Ascending aorta (tissue), 2 donors: ENCODE data around the gene FKBP11. TPM values are rescaled to one million over a fixed set of nuclear protein-coding genes. Genes with fewer than 3 reads are reported as not detected.

Source experiments
- DNase-seq, 2 donors: peaks; one replicate each; pipeline ENCODE4 v3.0.0-alpha.2; 2019; ENCODE audit warnings: low spot score in 2 of 2
- H3K27ac ChIP-seq, 2 donors: fragments of 200-600 bp; sonication (generic); one replicate each; pipeline ENCODE4 v1.5.1; 2016 to 2017; ENCODE audit warnings: mild to moderate bottlenecking in 1 of 2
- H3K27me3 ChIP-seq: fragments of 200-600 bp; sonication (generic); one replicate; pipeline ENCODE4 v1.5.1; 2017
- H3K36me3 ChIP-seq, 2 donors: fragments of 200-600 bp; sonication (generic); one replicate each; pipeline ENCODE4 v1.5.1; 2016
- H3K4me1 ChIP-seq, 2 donors: fragments of 200-600 bp; sonication (generic); one replicate each; pipeline ENCODE4 v1.5.1; 2016 to 2017; ENCODE audit warnings: mild to moderate bottlenecking in 1 of 2
- H3K4me3 ChIP-seq, 2 donors: fragments of 200-600 bp; sonication (generic); one replicate each; pipeline ENCODE4 v1.5.1; 2016 to 2017; ENCODE audit warnings: mild to moderate bottlenecking in 1 of 2
- H3K9me3 ChIP-seq, 2 donors: fragments of 200-600 bp; sonication (generic); one replicate each; pipeline ENCODE4 v1.5.1; 2016
- intact Hi-C: fragments of 100-400 bp; cut with DNase I; formaldehyde crosslinking; loops from one replicate; pipeline ENCODE4 v1.15.1; 2023
- total RNA-seq: library from RNA; depleted of rRNA; stranded (reverse); fragments of >200 nt; gene quantifications from one replicate; pipeline ENCODE4 v1.1.0, GENCODE V29; 2016
- TF ChIP-seq, protein P1 (sequence below), 3 experiments: fragments of 200-600 bp in 2 of 3; fragments of 450-650 bp in 1 of 3; sonication (generic) in 2 of 3; IDR thresholded peaks; one replicate each; pipeline ENCODE4 v1.5.1; 2016 to 2019; ENCODE audit warnings: antibody characterized with exemption in 3 of 3, mild to moderate bottlenecking in 1 of 3, moderate library complexity in 1 of 3

Gene FKBP11
- total RNA-seq, 1 donor from 2014 or later = 38.8 TPM

DNA sequence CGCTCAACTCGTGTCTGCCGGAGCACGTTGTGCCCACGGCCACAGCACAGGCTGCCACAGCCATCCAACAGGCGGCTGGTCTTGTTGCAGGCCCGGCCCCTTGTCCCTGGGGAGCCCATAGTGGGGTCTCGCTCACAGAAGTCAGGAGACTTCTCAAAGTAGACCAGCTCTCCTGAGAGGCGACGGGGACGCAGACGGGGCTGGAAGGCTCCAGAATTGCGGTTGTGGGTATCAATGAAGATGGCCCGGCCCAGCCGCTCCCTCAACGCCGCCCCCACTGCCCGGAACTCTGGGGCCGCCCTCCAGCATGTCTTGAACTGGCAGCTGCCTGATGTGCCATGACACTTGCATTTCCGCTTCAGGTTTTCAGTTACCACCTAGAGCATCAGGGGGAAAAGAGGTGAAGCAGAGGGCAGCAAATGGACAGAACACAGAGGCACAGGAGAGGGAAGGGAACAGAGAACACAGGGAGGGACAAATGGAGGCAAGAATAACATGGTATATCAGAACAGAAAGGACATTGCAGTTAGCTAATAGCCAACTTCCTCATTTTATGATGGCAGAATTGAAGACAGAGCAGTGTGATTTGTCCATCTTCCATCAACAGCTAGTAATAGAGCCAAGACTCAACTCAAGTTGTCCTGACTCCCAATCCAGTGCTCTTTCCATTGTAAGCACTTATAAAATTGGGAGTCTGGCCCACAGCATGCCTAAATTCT lies 41.0 kb upstream of the FKBP11 start:
- H3K4me1 ChIP-seq = peaks cover 0 to 8% of the 10 kb centered on the region in 2 donors
- H3K27me3 ChIP-seq = no peaks in the 10 kb centered on the region
- H3K27ac ChIP-seq = no peak overlapping the region
- H3K36me3 ChIP-seq = no peaks in the 10 kb centered on the region
- TF ChIP-seq, protein P1, sequence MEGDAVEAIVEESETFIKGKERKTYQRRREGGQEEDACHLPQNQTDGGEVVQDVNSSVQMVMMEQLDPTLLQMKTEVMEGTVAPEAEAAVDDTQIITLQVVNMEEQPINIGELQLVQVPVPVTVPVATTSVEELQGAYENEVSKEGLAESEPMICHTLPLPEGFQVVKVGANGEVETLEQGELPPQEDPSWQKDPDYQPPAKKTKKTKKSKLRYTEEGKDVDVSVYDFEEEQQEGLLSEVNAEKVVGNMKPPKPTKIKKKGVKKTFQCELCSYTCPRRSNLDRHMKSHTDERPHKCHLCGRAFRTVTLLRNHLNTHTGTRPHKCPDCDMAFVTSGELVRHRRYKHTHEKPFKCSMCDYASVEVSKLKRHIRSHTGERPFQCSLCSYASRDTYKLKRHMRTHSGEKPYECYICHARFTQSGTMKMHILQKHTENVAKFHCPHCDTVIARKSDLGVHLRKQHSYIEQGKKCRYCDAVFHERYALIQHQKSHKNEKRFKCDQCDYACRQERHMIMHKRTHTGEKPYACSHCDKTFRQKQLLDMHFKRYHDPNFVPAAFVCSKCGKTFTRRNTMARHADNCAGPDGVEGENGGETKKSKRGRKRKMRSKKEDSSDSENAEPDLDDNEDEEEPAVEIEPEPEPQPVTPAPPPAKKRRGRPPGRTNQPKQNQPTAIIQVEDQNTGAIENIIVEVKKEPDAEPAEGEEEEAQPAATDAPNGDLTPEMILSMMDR (IDR thresholded peaks at IDR 0.05) = no peak
- H3K4me3 ChIP-seq = no peak overlapping the region
- intact Hi-C loops = no loop called here
- DNase-seq = no peak
- H3K9me3 ChIP-seq = no peaks in the 10 kb centered on the region

DNA sequence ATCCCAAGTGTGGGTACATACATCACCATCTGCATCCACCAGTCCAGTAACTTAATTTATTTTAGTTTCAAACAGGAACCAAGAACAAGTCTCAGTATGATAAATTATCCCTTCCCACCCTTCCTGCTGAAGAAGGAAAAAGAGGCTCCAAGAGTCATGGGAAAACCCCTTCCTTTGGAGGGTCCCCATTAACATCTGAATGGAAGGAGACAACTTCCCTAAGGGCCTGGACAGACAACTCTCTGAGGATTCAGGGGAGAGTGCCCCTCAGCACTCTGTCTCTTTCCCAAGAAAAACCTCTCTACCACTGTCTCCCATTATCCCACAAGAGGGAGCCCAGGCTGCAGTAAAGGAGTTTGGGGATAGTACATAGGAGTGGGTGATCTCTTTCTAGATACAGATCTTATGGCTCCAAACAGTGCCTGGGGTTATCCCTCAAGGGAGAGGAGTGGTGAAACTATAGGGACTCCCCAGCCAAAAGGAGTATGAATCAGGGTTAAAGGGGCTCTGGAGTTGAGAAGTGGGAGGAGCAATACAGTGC lies 40.1 kb upstream of the FKBP11 start:
- H3K4me1 ChIP-seq = peaks cover 0 to 3% of the 10 kb centered on the region in 2 donors
- intact Hi-C loops = no loop called here
- no peak overlapping the region for H3K4me3 ChIP-seq
- no peak overlapping the region for H3K27ac ChIP-seq
- no peaks in the 10 kb centered on the region for H3K36me3 ChIP-seq
- TF ChIP-seq, protein P1 (IDR thresholded peaks at IDR 0.05) = peak in 1 of 3 experiments; percentile 9
- no peak for DNase-seq
- H3K27me3 ChIP-seq = no peaks in the 10 kb centered on the region
- no peaks in the 10 kb centered on the region for H3K9me3 ChIP-seq

DNA sequence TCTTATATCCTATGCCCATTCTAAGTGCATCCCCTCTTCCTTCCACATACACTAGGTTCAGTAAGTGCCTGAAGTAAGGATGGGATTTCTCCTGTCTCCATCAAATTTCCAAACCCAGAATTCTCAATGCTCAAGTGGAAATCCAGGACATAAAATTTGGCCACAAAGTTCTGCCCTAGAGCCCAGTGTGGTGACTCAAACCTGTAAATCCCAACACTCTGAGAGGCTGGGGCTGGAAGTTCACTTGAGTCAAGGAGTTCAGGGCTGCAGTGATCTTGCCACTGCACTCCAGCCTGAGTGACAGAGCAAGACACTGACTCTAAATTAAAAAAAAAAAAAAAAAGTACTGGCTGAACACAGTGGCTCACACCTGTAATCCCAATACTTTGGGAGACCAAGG lies 36.5 kb upstream of the FKBP11 start:
- Histone ChIP-seq H3K4me1 (peaks cover 0 to 7% of the 10 kb centered on the region in 2 donors), H3K9me3 (no peaks in the 10 kb centered on the region), H3K36me3 (no peaks in the 10 kb centered on the region), H3K27me3 (no peaks in the 10 kb centered on the region), H3K4me3 (no peak overlapping the region), H3K27ac (no peak overlapping the region)
- no peak for DNase-seq
- TF ChIP-seq, protein P1 (IDR thresholded peaks at IDR 0.05) = no peak
- intact Hi-C loops = no loop called here

DNA sequence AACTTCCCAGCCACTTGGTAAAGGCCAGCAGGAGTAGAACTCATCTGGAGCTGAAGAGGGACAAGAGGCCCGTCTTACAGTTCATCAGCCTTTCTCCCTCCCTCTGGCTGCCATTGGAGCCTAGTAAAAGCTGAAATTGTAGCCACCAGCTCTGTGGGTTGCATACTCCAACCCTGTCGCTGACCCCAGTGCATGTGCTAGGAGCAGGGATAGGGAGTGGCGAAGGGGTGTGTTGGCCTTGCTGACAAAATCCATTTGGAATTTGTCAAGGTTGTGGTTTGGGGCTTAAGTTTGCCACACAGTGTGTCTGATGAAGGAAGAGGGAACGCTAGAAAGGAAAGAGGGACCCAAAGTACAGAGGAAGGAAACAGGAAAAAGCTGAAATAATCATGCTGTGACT lies 36.0 kb upstream of the FKBP11 start:
- Histone ChIP-seq H3K4me3 (no peak overlapping the region), H3K4me1 (peaks cover 0 to 7% of the 10 kb centered on the region in 2 donors), H3K27me3 (no peaks in the 10 kb centered on the region), H3K36me3 (no peaks in the 10 kb centered on the region), H3K9me3 (no peaks in the 10 kb centered on the region), H3K27ac (no peak overlapping the region)
- no peak for DNase-seq
- intact Hi-C loops = no loop called here
- TF ChIP-seq, protein P1 (IDR thresholded peaks at IDR 0.05) = no peak

DNA sequence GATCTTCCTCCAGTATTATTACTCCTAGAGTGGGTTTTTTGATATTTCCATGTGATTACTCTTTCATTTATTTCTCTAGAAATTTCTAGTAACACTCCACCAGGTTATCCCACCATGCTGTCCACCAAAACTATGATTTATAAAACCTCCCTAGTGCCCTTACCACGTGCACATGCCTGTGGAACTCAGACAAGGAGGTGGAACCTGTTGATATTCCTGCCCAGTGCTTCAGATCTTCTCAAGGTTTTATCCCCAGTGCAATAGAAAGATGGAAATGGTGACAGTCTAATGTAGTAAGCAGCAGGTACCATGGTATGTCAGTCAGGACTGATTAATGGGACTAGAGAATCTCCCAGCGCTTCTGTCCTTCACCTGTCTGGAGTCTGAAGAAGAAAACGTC lies 35.5 kb upstream of the FKBP11 start:
- H3K9me3 ChIP-seq = no peaks in the 10 kb centered on the region
- H3K4me1 ChIP-seq = peaks cover 0 to 11% of the 10 kb centered on the region in 2 donors
- no peak overlapping the region for H3K27ac ChIP-seq
- TF ChIP-seq, protein P1 (IDR thresholded peaks at IDR 0.05) = no peak
- intact Hi-C loops = no loop called here
- no peaks in the 10 kb centered on the region for H3K27me3 ChIP-seq
- no peaks in the 10 kb centered on the region for H3K36me3 ChIP-seq
- H3K4me3 ChIP-seq = no peak overlapping the region
- DNase-seq = no peak
